Panc1 (cell line): ENCODE measurements around the gene WDR59. TPM values are rescaled to one million over a fixed set of nuclear protein-coding genes. Genes with fewer than 3 reads are reported as not detected.

Experiments used
- ATAC-seq: fragments of 200-7000 bp; cut with Tn5 transposase; 2 replicates; pipeline ENCODE4 v1.9.1; 2020; ENCODE audit warnings: mild to moderate bottlenecking, moderate library complexity
- BruUV-seq: library from RNA; stranded (reverse); fragments of 400-500 nt; replicated peaks from 2 replicates; lab custom pipeline; 2021; lab: Mats Ljungman, UMichigan
- CTCF ChIA-PET: fragments of 300-600 bp; sonication (Branson Sonifier 250); formaldehyde crosslinking; loops from one replicate; lab custom pipeline; 2022; ENCODE audit warnings: antibody characterized with exemption; lab: Charles Lee
- POLR2A ChIA-PET: fragments of 300-600 bp; sonication (Branson Sonifier 250); formaldehyde crosslinking; loops from one replicate; lab custom pipeline; 2022; ENCODE audit warnings: antibody characterized with exemption; lab: Charles Lee
- DNase-seq: peaks from one replicate; pipeline ENCODE4 v3.0.0-alpha.2; 2010; ENCODE audit warnings: low read depth, low spot score
- H3K27ac ChIP-seq: 2 replicates; pipeline ENCODE4 v1.5.1; 2011; ENCODE audit warnings: mild to moderate bottlenecking, low read length, inconsistent platforms
- H3K27me3 ChIP-seq: fragments of 200-500 bp; sonication (Bioruptor generic); 2 replicates; pipeline ENCODE4 v1.6.0; 2014; ENCODE audit warnings: low read length, inconsistent platforms; ENCODE audit not compliant: control insufficient read depth, insufficient read depth
- H3K36me3 ChIP-seq: fragments of 200-500 bp; sonication (Bioruptor generic); 2 replicates; pipeline ENCODE4 v1.5.1; 2014; ENCODE audit warnings: inconsistent platforms, mild to moderate bottlenecking, low read length, moderate library complexity; ENCODE audit not compliant: control insufficient read depth, insufficient read depth
- H3K4me1 ChIP-seq: 2 replicates; pipeline ENCODE4 v1.5.1; 2011; ENCODE audit warnings: inconsistent platforms, mild to moderate bottlenecking, low read length, moderate library complexity; ENCODE audit not compliant: control insufficient read depth, insufficient read depth
- H3K4me3 ChIP-seq, 2 experiments: 2 replicates each; pipeline ENCODE4 v1.5.1; 2011 to 2012; ENCODE audit warnings: low read depth in 2 of 2, low read length in 2 of 2, mild to moderate bottlenecking in 2 of 2, inconsistent platforms in 1 of 2, moderate library complexity in 1 of 2
- H3K9me3 ChIP-seq: fragments of 200-500 bp; sonication (Bioruptor generic); 2 replicates; pipeline ENCODE4 v1.5.1; 2014; ENCODE audit warnings: low read depth, mild to moderate bottlenecking, inconsistent platforms, low read length, moderate library complexity; ENCODE audit not compliant: control insufficient read depth, insufficient read depth
- POLR2AphosphoS5 ChIP-seq: IDR thresholded peaks from 2 replicates; pipeline ENCODE4 v1.6.1; 2012; ENCODE audit warnings: mild to moderate bottlenecking, low read depth, low read length, moderate library complexity
- SIN3A ChIP-seq: IDR thresholded peaks from 2 replicates; pipeline ENCODE4 v1.6.1; 2012; ENCODE audit warnings: low read depth, mild to moderate bottlenecking, low read length, moderate library complexity, borderline replicate concordance; ENCODE audit not compliant: insufficient read depth
- TCF7L2 ChIP-seq: IDR thresholded peaks from 2 replicates; pipeline ENCODE4 v1.6.1; 2011; ENCODE audit warnings: mild to moderate bottlenecking, low read depth, low read length, inconsistent platforms
- in situ Hi-C: cut with HindIII; loops from 2 replicates; pipeline ENCODE4 v1.10.0; 2016; ENCODE audit warnings: low sequenced_read_pairs, low pct_unique_long_range_greater_than_20kb
- intact Hi-C: fragments of 100-400 bp; cut with micrococcal nuclease; formaldehyde crosslinking; loops from one replicate; pipeline ENCODE4 v1.10.0; 2022; ENCODE audit not compliant: unreplicated experiment
- total RNA-seq: library from RNA; stranded (reverse); gene quantifications from one replicate; pipeline ENCODE4 v1.2.1, GENCODE V29; 2021; ENCODE audit not compliant: unreplicated experiment
- TF ChIP-seq, protein P1 (sequence below): fragments of 450-650 bp; IDR thresholded peaks from 2 replicates; pipeline ENCODE4 v1.5.1; 2017; ENCODE audit warnings: mild to moderate bottlenecking
- TF ChIP-seq, protein P2 (sequence below), 2 experiments: IDR thresholded peaks; 2 replicates each; pipeline ENCODE4 v1.6.1; 2011 to 2012; ENCODE audit warnings: low read depth in 2 of 2, control low read depth in 1 of 2, low read length in 1 of 2, mild to moderate bottlenecking in 1 of 2, moderate library complexity in 1 of 2; ENCODE audit not compliant: insufficient read depth in 1 of 2

WDR59 gene
- total RNA-seq, 1 experiment from 2014 or later: 58.7 TPM

DNA sequence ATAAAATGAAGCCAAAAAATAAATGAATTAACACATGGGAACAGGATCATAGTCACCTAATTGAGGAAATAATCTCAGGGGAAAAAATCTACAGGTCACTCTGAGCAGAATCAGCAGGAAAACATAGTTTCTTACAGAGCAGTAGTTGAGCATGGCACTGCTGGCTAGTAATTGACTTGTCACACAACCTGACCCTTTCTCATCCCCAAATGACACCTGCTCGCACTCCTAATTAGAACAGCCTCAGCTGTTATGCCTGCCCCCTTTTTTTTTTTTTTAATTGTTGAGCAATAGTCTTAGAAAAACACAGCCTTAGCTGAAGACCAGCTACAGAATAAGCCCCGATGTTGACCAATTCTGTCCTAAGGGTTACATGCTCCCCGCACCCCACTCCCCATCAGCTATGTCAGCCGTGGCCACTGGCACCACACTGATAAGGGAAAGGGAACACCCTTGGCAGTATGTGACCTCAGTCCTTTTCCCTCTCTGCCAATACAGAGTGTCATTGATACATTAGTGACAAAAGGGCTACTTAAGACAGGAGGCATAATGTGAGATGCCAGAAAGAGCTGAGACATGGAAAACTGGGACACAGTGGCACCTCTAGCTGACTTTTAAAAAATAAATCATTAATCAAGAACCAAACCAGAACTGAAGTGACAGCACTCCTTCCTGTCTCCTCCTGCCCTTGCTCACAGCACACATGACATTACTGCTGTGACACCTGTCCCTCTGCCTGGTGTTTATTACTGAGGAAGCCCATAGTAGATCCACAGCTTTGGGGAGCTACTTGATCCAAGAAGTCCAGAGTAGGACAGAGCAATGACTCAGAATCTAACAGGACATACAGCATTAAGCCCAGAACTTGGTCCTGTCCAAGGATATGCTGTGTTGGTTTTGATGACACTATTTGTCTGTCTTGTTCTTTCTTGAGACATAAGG is 41.7 kb downstream of the WDR59 start:
- DNase-seq (no peak), ATAC-seq (no peak)
- Histone ChIP-seq H3K36me3 (no peaks in the 10 kb centered on the region; the same call in 1 of the 2 replicates), H3K27me3 (no peaks in the 10 kb centered on the region), H3K27ac (no peak overlapping the region), H3K4me1 (no peaks in the 10 kb centered on the region), H3K9me3 (no peaks in the 10 kb centered on the region), H3K4me3 (no peak overlapping the region)
- TF ChIP-seq, protein P1, sequence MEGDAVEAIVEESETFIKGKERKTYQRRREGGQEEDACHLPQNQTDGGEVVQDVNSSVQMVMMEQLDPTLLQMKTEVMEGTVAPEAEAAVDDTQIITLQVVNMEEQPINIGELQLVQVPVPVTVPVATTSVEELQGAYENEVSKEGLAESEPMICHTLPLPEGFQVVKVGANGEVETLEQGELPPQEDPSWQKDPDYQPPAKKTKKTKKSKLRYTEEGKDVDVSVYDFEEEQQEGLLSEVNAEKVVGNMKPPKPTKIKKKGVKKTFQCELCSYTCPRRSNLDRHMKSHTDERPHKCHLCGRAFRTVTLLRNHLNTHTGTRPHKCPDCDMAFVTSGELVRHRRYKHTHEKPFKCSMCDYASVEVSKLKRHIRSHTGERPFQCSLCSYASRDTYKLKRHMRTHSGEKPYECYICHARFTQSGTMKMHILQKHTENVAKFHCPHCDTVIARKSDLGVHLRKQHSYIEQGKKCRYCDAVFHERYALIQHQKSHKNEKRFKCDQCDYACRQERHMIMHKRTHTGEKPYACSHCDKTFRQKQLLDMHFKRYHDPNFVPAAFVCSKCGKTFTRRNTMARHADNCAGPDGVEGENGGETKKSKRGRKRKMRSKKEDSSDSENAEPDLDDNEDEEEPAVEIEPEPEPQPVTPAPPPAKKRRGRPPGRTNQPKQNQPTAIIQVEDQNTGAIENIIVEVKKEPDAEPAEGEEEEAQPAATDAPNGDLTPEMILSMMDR: no peak
- TF ChIP-seq POLR2AphosphoS5 (no peak), SIN3A (no peak), TCF7L2 (no peak)
- TF ChIP-seq, protein P2, sequence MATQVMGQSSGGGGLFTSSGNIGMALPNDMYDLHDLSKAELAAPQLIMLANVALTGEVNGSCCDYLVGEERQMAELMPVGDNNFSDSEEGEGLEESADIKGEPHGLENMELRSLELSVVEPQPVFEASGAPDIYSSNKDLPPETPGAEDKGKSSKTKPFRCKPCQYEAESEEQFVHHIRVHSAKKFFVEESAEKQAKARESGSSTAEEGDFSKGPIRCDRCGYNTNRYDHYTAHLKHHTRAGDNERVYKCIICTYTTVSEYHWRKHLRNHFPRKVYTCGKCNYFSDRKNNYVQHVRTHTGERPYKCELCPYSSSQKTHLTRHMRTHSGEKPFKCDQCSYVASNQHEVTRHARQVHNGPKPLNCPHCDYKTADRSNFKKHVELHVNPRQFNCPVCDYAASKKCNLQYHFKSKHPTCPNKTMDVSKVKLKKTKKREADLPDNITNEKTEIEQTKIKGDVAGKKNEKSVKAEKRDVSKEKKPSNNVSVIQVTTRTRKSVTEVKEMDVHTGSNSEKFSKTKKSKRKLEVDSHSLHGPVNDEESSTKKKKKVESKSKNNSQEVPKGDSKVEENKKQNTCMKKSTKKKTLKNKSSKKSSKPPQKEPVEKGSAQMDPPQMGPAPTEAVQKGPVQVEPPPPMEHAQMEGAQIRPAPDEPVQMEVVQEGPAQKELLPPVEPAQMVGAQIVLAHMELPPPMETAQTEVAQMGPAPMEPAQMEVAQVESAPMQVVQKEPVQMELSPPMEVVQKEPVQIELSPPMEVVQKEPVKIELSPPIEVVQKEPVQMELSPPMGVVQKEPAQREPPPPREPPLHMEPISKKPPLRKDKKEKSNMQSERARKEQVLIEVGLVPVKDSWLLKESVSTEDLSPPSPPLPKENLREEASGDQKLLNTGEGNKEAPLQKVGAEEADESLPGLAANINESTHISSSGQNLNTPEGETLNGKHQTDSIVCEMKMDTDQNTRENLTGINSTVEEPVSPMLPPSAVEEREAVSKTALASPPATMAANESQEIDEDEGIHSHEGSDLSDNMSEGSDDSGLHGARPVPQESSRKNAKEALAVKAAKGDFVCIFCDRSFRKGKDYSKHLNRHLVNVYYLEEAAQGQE (IDR thresholded peaks at IDR 0.05; ENCODE audit: insufficient read depth in 1 of 2, low read depth in 2 of 2, low read length in 1 of 2): no peak
- no TSS peak for BruUV-seq
- intact Hi-C loops (no loop called here), in situ Hi-C loops (no loop called here)
- ChIA-PET CTCF (interaction anchor here (0.6 kb wide), 1 partner anchor 168 kb away, joined by 3 read pairs; no protein-coding TSS in a partner anchor), POLR2A (no interaction called here)

DNA sequence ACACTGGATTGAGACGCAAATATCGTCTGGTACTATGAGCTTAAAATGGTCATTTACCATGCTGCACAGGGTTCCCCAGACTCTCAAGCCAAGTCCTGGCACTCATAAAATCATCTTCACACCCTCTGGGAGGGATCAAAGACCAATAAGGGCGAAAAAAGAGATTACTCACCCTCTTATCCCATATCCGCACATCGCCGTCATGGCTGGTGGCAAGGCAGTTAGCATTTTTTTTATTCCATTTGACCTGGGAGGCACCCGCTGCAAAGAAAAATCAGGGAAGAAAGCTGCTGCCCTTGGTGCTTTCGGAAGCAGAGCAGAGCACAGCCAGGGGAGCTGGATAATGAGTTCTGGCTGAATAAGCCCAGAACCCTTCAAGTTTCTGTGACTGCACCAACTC is 42.4 kb downstream of the WDR59 start:
- in situ Hi-C loops: no loop called here
- no peaks in the 10 kb centered on the region for H3K4me1 ChIP-seq
- ChIA-PET POLR2A (no interaction called here), CTCF (interaction anchor here (0.6 kb wide), 1 partner anchor 167 kb away, joined by 3 read pairs; no protein-coding TSS in a partner anchor)
- DNase-seq (no peak), ATAC-seq (no peak)
- TF ChIP-seq TCF7L2 (no peak), POLR2AphosphoS5 (no peak), SIN3A (no peak)
- TF ChIP-seq, protein P2 (IDR thresholded peaks at IDR 0.05; ENCODE audit: insufficient read depth in 1 of 2, low read depth in 2 of 2, low read length in 1 of 2): no peak
- TF ChIP-seq, protein P1: no peak
- intact Hi-C loops: no loop called here
- no peaks in the 10 kb centered on the region for H3K27me3 ChIP-seq
- H3K27ac ChIP-seq: no peak overlapping the region
- H3K4me3 ChIP-seq: no peak overlapping the region
- no peaks in the 10 kb centered on the region for H3K9me3 ChIP-seq
- BruUV-seq: no TSS peak
- H3K36me3 ChIP-seq: no peaks in the 10 kb centered on the region; the same call in 1 of the 2 replicates
